B cell (primary cell): ENCODE measurements around the gene ADI1. TPM values are rescaled to one million over a fixed set of nuclear protein-coding genes. Genes with fewer than 3 reads are reported as not detected.

Source experiments
- ATAC-seq: fragments of 200-7000 bp; cut with Tn5 transposase; one replicate; pipeline ENCODE4 v1.10.0; 2021; ENCODE audit warnings: low read depth, mild to moderate bottlenecking, moderate number of reproducible peaks, moderate library complexity
- CTCF ChIA-PET: fragments of 350-600 bp; sonication (Branson Sonifier 250); formaldehyde crosslinking; loops from one replicate; lab custom pipeline; 2021; ENCODE audit warnings: antibody characterized with exemption, inconsistent platforms; lab: Charles Lee
- POLR2A ChIA-PET: fragments of 350-600 bp; sonication (Branson Sonifier 250); formaldehyde crosslinking; loops from one replicate; lab custom pipeline; 2021; ENCODE audit warnings: antibody characterized with exemption; lab: Charles Lee
- DNase-seq: peaks from one replicate; pipeline ENCODE4 v3.0.0; 2013
- H2AFZ ChIP-seq: 2 replicates; pipeline ENCODE4 v1.6.1; 2012; ENCODE audit warnings: mild to moderate bottlenecking, low read depth, low read length; ENCODE audit not compliant: insufficient read depth, poor library complexity, severe bottlenecking
- H3K27ac ChIP-seq, 2 donors: 1 replicate in 1 of 2; 2 replicates in 1 of 2; pipeline ENCODE4 v1.5.1; 2012 to 2013; ENCODE audit warnings: low read length in 2 of 2, mild to moderate bottlenecking in 2 of 2, moderate library complexity in 1 of 2
- H3K27me3 ChIP-seq, 4 experiments: fragments of 200-600 bp in 1 of 4; sonication (generic) in 1 of 4; replicated peaks in 1 of 4; 1 replicate in 2 of 4; 2 replicates in 2 of 4; pipeline versions ENCODE4 v1.6.1 to v1.7.0; 2013 to 2016; ENCODE audit warnings: low read length in 3 of 4, mild to moderate bottlenecking in 2 of 4, mixed read lengths in 1 of 4, moderate library complexity in 1 of 4; ENCODE audit not compliant: insufficient read depth in 4 of 4, control insufficient read depth in 3 of 4; ENCODE audit errors: control extremely low read depth in 1 of 4
- H3K36me3 ChIP-seq, 2 experiments: replicated peaks in 1 of 2; 1 replicate in 1 of 2; 2 replicates in 1 of 2; pipeline versions ENCODE4 v1.6.1 to v1.7.1; 2013; ENCODE audit warnings: low read length in 1 of 2; ENCODE audit not compliant: insufficient read depth in 2 of 2, control insufficient read depth in 1 of 2; ENCODE audit errors: control extremely low read depth in 1 of 2, extremely low read depth in 1 of 2
- H3K4me1 ChIP-seq, 2 donors: fragments of 200-600 bp in 1 of 2; sonication (generic) in 1 of 2; 1 replicate in 1 of 2; 2 replicates in 1 of 2; pipeline versions ENCODE4 v1.5.1 to v1.6.1; 2013 to 2017; ENCODE audit warnings: low read length in 2 of 2; ENCODE audit not compliant: control insufficient read depth in 2 of 2, insufficient read depth in 2 of 2
- H3K4me2 ChIP-seq: replicated peaks from 2 replicates; pipeline ENCODE3; 2012; ENCODE audit warnings: mild to moderate bottlenecking, low read depth, low read length; ENCODE audit not compliant: poor library complexity, severe bottlenecking
- H3K4me3 ChIP-seq, 5 experiments: fragments of 200-600 bp in 1 of 5; sonication (generic) in 1 of 5; 1 replicate in 3 of 5; 2 replicates in 2 of 5; pipeline versions ENCODE4 v1.5.1 to v1.7.0; 2011 to 2016; ENCODE audit warnings: low read length in 4 of 5, mild to moderate bottlenecking in 4 of 5, low read depth in 2 of 5, control low read depth in 1 of 5, moderate library complexity in 1 of 5; ENCODE audit not compliant: insufficient read depth in 1 of 5; ENCODE audit errors: control extremely low read depth in 1 of 5, extremely low read depth in 1 of 5
- H3K79me2 ChIP-seq: fragments of 200-600 bp; sonication (generic); one replicate; pipeline ENCODE4 v1.6.0; 2016; ENCODE audit warnings: low read length; ENCODE audit not compliant: control insufficient read depth, insufficient read depth
- H3K9ac ChIP-seq: fragments of 200-600 bp; sonication (generic); 2 replicates; pipeline ENCODE4 v1.6.1; 2017; ENCODE audit warnings: mild to moderate bottlenecking, low read length, moderate library complexity
- H3K9me3 ChIP-seq, 3 donors: one replicate each; pipeline versions ENCODE4 v1.6.1 to v1.7.1; 2013; ENCODE audit warnings: low read length in 2 of 3; ENCODE audit not compliant: control insufficient read depth in 2 of 3, insufficient read depth in 1 of 3; ENCODE audit errors: control extremely low read depth in 1 of 3
- H4K20me1 ChIP-seq: 2 replicates; pipeline ENCODE4 v1.6.0; 2012; ENCODE audit warnings: mild to moderate bottlenecking, low read length; ENCODE audit not compliant: insufficient read depth, control insufficient read depth, poor library complexity, severe bottlenecking
- H3K27ac Mint-ChIP-seq: one replicate; pipeline ENCODE4 v1.8.0; 2021; ENCODE audit warnings: mixed read lengths
- H3K27me3 Mint-ChIP-seq: one replicate; pipeline ENCODE4 v1.8.0; 2021; ENCODE audit warnings: mixed read lengths
- H3K4me1 Mint-ChIP-seq: one replicate; pipeline ENCODE4 v1.8.0; 2021; ENCODE audit warnings: mixed read lengths
- H3K4me3 Mint-ChIP-seq: one replicate; pipeline ENCODE4 v1.8.0; 2021; ENCODE audit warnings: mixed read lengths
- H3K9me3 Mint-ChIP-seq: one replicate; pipeline ENCODE4 v1.8.0; 2022; ENCODE audit warnings: mixed read lengths; ENCODE audit not compliant: insufficient read depth
- EZH2 ChIP-seq: IDR thresholded peaks from 2 replicates; pipeline ENCODE4 v1.6.1; 2012; ENCODE audit warnings: borderline replicate concordance, low read depth, mild to moderate bottlenecking, moderate library complexity, low read length; ENCODE audit not compliant: insufficient read depth, poor library complexity, severe bottlenecking
- WGBS: methylation state at CpG from one replicate; pipeline ENCODE4 v1.1.5; 2013; ENCODE audit warnings: missing lambda C conversion rate; ENCODE audit not compliant: insufficient coverage; 5-methylcytosine and 5-hydroxymethylcytosine counted together
- intact Hi-C: fragments of 100-400 bp; cut with micrococcal nuclease; formaldehyde crosslinking; loops from one replicate; pipeline ENCODE4 v1.10.0; 2022
- polyA plus RNA-seq: library from polyadenylated mRNA; depleted of rRNA; stranded (reverse); fragments of >200 nt; gene quantifications from 2 replicates; pipeline ENCODE4 v1.2.3, GENCODE V29; 2012
- total RNA-seq, 2 donors: library from RNA; stranded (reverse); fragments of 120-200 nt in 1 of 2; gene quantifications; 1 replicate in 1 of 2; 2 replicates in 1 of 2; pipeline versions ENCODE4 v1.2.3 to v1.2.4, GENCODE V29; 2013 to 2022
- TF ChIP-seq, protein P1 (sequence below): fragments of 200-600 bp; IDR thresholded peaks from one replicate; pipeline ENCODE4 v1.8.0; 2022; ENCODE audit warnings: antibody characterized with exemption, mild to moderate bottlenecking

ADI1 gene
- total and polyA plus RNA-seq, 2 donors (not counting 1 experiment from before 2014, with no cell fraction given): 15.2 to 23.1 TPM

DNA sequence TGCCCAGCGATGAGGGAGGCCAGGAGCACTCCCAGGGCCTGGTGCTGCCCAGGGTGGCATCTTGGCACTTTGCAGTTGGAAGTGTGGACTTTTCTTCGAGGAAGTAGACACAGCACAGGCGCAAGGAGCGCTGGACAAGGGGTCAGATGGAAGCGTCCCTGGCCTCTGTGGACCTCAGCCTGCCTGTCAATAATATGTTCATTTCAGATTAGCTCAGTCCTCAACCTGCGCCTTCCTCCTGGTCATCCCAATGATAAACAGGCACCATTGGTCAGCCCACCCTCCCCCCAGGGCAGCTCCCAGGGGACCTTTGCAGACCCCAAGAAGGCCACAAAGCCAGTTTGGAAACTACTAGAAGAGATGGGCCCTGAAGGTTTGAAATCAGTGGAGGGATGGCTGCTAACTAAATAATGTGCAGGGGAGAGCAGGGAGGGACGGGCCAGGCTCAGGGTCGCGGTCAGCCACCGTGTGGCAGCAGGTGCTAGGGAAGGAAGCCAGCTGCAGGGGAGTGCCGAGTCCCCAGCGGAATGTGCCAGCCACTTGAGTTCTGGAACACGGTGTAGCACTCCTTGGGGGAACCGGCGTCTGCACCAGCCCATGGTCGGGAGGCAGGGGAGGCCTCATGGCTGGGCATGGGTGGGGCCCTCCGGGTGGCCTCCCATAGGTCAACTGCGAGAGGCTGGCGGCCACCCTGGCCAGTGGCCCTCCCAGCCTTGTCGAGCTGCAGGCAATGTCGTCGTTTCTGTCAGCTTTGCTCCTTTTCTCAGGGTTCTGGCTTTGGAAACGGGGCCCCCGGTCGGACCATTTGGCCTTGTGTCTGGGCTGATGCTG is 59.9 kb downstream of the ADI1 start:
- H3K27me3 Mint-ChIP-seq: no peaks in the 10 kb centered on the region

More for the DNA sequence above, 59.9 kb downstream of the ADI1 start:
- Histone ChIP-seq H3K27me3 (no peaks in the 10 kb centered on the region), H3K9me3 (peaks cover 0 to 3% (median 0%) of the 10 kb centered on the region in 3 donors), H3K4me1 (peaks cover 6 to 11% of the 10 kb centered on the region in 2 donors), H3K9ac (no peak overlapping the region), H4K20me1 (no peaks in the 10 kb centered on the region), H3K36me3 (peaks cover 0 to 34% of the 10 kb centered on the region in 2 experiments), H3K79me2 (no peaks in the 10 kb centered on the region), H2AFZ (no peak overlapping the region), H3K27ac (no peak overlapping the region), H3K4me2 (no peak overlapping the region), H3K4me3 (no peak overlapping the region)
- Mint-ChIP-seq H3K27ac (no peak overlapping the region), H3K9me3 (no peaks in the 10 kb centered on the region), H3K4me1 (peaks cover 16% of the 10 kb centered on the region), H3K4me3 (no peak overlapping the region)
- POLR2A ChIA-PET: no interaction called here
- no peak for TF ChIP-seq EZH2
- TF ChIP-seq, protein P1, sequence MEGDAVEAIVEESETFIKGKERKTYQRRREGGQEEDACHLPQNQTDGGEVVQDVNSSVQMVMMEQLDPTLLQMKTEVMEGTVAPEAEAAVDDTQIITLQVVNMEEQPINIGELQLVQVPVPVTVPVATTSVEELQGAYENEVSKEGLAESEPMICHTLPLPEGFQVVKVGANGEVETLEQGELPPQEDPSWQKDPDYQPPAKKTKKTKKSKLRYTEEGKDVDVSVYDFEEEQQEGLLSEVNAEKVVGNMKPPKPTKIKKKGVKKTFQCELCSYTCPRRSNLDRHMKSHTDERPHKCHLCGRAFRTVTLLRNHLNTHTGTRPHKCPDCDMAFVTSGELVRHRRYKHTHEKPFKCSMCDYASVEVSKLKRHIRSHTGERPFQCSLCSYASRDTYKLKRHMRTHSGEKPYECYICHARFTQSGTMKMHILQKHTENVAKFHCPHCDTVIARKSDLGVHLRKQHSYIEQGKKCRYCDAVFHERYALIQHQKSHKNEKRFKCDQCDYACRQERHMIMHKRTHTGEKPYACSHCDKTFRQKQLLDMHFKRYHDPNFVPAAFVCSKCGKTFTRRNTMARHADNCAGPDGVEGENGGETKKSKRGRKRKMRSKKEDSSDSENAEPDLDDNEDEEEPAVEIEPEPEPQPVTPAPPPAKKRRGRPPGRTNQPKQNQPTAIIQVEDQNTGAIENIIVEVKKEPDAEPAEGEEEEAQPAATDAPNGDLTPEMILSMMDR: no peak
- intact Hi-C loops: loop anchor here (5.0 kb wide), 2 partner anchors 82 to 118 kb away; partner anchors contain the start of genes EIPR1, RPS7 and TRAPPC12
- 95% methylated on average over 25 of the region's 25 CpGs for WGBS
- CTCF ChIA-PET: interaction anchor here (0.6 to 3.8 kb wide), 3 partner anchors 8 to 95 kb away, joined by 3 to 30 read pairs (median 9); no protein-coding TSS in a partner anchor
- ATAC-seq: no peak
- DNase-seq: no peak
